ENCODE measurements around the gene NRBF2.
A peak's percentile ranks its signal among the peaks of the same experiment; 100 is the strongest.

Gene NRBF2

GRCh38 chr10:63166742-63167258, 33.7 kb downstream of the NRBF2 start:
- peak; percentile 55 for DNase-seq

GRCh38 chr10:63168821-63169462, 35.8 kb downstream of the NRBF2 start:
- DNase-seq = no peak

GRCh38 chr10:63169624-63170023, 36.5 kb downstream of the NRBF2 start:
- no peak for DNase-seq

- DNase-seq = no peak
These were observed 38.2 kb downstream of the NRBF2 start for GRCh38 chr10:63171255-63171855.

GRCh38 chr10:63171926-63172325, 38.8 kb downstream of the NRBF2 start:
- DNase-seq = no peak

- DNase-seq = no peak
These were observed 40.5 kb downstream of the NRBF2 start for GRCh38 chr10:63173468-63174232.

GRCh38 chr10:63175534-63175933, 42.4 kb downstream of the NRBF2 start:
- DNase-seq = no peak

GRCh38 chr10:63192826-63193225, 59.7 kb downstream of the NRBF2 start:
- no peak for DNase-seq

GRCh38 chr10:63197344-63198092, 64.4 kb downstream of the NRBF2 start:
- no peak for DNase-seq

GRCh38 chr10:63199716-63200115, 66.6 kb downstream of the NRBF2 start:
- DNase-seq = no peak

GRCh38 chr10:63200431-63200830, 67.3 kb downstream of the NRBF2 start:
- DNase-seq = no peak

GRCh38 chr10:63201118-63201517, 68.0 kb downstream of the NRBF2 start:
- no peak for DNase-seq

All from RPMI8226 (cell line).